Stimulated activated effector memory CD8-positive, alpha-beta T cell treated with anti-CD3 and anti-CD28 coated beads, Interleukin-12 subunit alpha, Interleukin-12 subunit beta, amount 100 ng/mL, for 72 hours (primary cell): ENCODE measurements around the gene HMCN1.

Source experiments
- ATAC-seq: fragments of 150-1000 bp; cut with Tn5 transposase; 2 replicates; pipeline ENCODE4 v1.10.0; 2021
- DNase-seq, 2 donors: peaks; one replicate each; pipeline ENCODE4 v3.0.0; 2021 to 2022; ENCODE audit warnings: low spot score in 2 of 2
- H3K27ac Mint-ChIP-seq: one replicate; pipeline ENCODE4 v1.8.0; 2022; ENCODE audit warnings: mild to moderate bottlenecking, mixed read lengths
- H3K36me3 Mint-ChIP-seq: one replicate; pipeline ENCODE4 v1.8.0; 2022; ENCODE audit warnings: mild to moderate bottlenecking, mixed read lengths
- H3K4me1 Mint-ChIP-seq: one replicate; pipeline ENCODE4 v1.8.0; 2022; ENCODE audit warnings: mixed read lengths
- H3K4me3 Mint-ChIP-seq: one replicate; pipeline ENCODE4 v1.8.0; 2022; ENCODE audit warnings: mild to moderate bottlenecking, mixed read lengths
- H3K9me3 Mint-ChIP-seq: one replicate; pipeline ENCODE4 v1.8.0; 2022; ENCODE audit warnings: mixed read lengths

The HMCN1 gene

DNA sequence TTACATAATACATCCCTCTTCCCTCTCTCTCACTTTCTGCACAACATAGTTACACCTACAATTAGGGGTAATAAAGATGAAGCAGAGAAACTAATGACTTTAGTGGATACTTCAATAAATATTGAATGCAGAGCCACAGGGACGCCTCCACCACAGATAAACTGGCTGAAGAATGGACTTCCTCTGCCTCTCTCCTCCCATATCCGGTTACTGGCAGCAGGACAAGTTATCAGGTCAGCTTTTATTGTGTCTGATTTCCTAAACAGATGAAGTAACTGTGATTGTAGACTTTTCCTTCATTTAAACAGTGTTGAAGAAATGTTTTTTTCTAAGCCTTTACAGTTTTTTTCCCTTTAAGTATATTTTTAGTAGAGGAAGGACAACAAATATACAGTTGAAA, 359.2 kb downstream of the HMCN1 start:
- Mint-ChIP-seq H3K4me3 (no peak overlapping the region), H3K4me1 (no peaks in the 10 kb centered on the region), H3K36me3 (no peaks in the 10 kb centered on the region), H3K27ac (no peak overlapping the region), H3K9me3 (no peaks in the 10 kb centered on the region)
- no peak for DNase-seq
- ATAC-seq = no peak

DNA sequence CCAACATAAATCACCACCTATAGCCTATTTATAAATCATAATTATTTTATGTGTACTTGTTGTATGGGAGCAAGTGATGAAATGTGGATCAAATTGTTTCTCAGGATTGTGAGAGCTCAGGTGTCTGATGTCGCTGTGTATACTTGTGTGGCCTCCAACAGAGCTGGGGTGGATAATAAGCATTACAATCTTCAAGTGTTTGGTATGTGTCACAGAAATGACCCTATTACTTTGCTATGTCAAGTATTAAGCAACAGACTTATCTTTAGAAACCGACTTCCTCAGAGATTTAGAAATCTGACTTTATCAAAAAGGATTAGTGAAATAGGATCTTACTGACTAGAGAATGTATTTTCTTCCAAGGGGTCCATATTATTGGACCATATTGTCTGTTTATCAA, 360.0 kb downstream of the HMCN1 start:
- Mint-ChIP-seq H3K4me1 (no peaks in the 10 kb centered on the region), H3K4me3 (no peak overlapping the region), H3K36me3 (no peaks in the 10 kb centered on the region), H3K9me3 (no peaks in the 10 kb centered on the region), H3K27ac (no peak overlapping the region)
- DNase-seq (no peak), ATAC-seq (no peak)

- Mint-ChIP-seq H3K9me3 (no peaks in the 10 kb centered on the region), H3K4me1 (no peaks in the 10 kb centered on the region), H3K36me3 (no peaks in the 10 kb centered on the region), H3K27ac (no peak overlapping the region), H3K4me3 (no peak overlapping the region)
- ATAC-seq = no peak
- DNase-seq = no peak
Observed at GRCh38 chr1:186099336-186100104, 365.3 kb downstream of the HMCN1 start.

DNA sequence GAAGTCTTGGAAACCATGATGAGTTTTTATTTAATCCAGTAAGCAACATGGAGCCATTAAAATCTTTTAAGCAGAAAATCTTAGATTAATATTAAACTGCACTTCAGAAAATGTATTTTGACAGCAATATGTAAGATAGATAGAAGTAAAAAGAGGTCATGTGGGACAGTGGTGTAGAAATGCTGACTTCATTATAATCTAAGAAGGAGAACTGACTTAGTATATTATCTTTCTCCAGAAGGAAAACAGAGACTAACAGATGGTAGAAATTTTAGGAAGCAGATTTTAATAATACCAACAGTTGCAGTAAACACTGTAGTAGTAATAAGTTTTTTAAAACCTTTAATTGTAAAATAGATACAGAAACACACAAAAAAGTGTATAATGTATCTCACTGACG, 367.9 kb downstream of the HMCN1 start:
- Mint-ChIP-seq H3K36me3 (no peaks in the 10 kb centered on the region), H3K4me1 (no peaks in the 10 kb centered on the region), H3K4me3 (no peak overlapping the region), H3K9me3 (no peaks in the 10 kb centered on the region), H3K27ac (no peak overlapping the region)
- no peak for DNase-seq
- ATAC-seq = no peak

DNA sequence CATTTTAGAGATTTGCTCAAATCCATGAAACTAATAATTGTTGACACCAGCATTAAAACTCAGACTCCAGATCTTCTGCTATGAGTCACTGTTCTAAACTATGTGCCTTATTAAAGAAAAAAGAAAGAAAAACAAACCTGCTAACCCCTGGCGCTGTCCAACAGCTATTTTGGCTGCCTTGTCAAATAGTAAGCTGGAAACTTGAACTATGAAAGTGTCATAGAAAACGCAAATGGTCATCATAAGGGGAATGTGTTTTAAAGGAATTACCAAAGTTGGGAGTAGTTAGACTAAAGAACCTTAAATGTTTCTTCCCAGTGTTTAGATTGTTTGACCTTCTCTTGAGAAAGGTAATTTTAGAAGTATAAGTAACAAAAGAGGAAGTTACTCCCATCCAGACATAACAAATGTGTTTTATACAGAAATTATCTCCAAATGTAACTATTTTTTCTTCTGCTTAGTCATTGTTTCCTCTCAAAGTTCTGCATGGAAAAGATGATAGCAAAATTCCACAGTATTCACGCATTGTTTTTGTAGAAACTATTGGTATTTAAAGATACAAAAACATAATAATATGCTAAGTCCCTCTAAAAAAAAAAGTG, 368.5 kb downstream of the HMCN1 start:
- no peaks in the 10 kb centered on the region for H3K36me3 Mint-ChIP-seq
- H3K9me3 Mint-ChIP-seq = no peaks in the 10 kb centered on the region
- H3K27ac Mint-ChIP-seq = no peak overlapping the region
- no peak for ATAC-seq
- no peak for DNase-seq
- no peaks in the 10 kb centered on the region for H3K4me1 Mint-ChIP-seq
- H3K4me3 Mint-ChIP-seq = no peak overlapping the region

GRCh38 chr1:186104459-186104858, 370.3 kb downstream of the HMCN1 start:
- H3K4me3 Mint-ChIP-seq = no peak overlapping the region
- H3K9me3 Mint-ChIP-seq = peaks cover 3% of the 10 kb centered on the region
- no peaks in the 10 kb centered on the region for H3K4me1 Mint-ChIP-seq

GRCh38 chr1:186112280-186112679, 378.1 kb downstream of the HMCN1 start:
- ATAC-seq = no peak
- Mint-ChIP-seq H3K36me3 (no peaks in the 10 kb centered on the region), H3K4me3 (no peak overlapping the region), H3K4me1 (no peaks in the 10 kb centered on the region), H3K9me3 (peaks cover 7% of the 10 kb centered on the region), H3K27ac (no peak overlapping the region)
- DNase-seq = no peak

More at GRCh38 chr1:186104459-186104858, 370.3 kb downstream of the HMCN1 start:
- no peak overlapping the region for H3K27ac Mint-ChIP-seq
- DNase-seq = no peak
- no peak for ATAC-seq
- H3K36me3 Mint-ChIP-seq = no peaks in the 10 kb centered on the region

DNA sequence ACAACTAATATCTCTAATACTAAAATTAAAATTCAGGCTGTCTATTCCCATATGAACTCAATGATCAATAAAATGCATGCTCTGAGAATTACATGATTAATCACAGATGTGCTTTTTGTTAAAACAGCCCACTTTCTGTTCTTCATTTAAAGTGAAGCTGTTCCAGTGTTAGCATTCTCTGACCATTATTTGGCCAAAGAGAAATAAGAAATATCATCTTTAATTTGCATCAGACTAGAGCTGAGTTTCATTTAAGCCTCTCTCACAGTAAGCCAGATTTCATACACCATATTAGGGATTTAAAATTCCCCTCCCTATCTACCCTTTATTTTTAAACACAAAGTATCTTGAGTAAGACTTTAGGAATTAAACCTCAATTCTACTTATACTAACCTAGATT, 379.3 kb downstream of the HMCN1 start:
- H3K36me3 Mint-ChIP-seq = no peaks in the 10 kb centered on the region
- ATAC-seq = no peak
- H3K4me3 Mint-ChIP-seq = no peak overlapping the region
- no peak for DNase-seq
- peaks cover 7% of the 10 kb centered on the region for H3K9me3 Mint-ChIP-seq
- H3K4me1 Mint-ChIP-seq = no peaks in the 10 kb centered on the region
- no peak overlapping the region for H3K27ac Mint-ChIP-seq

- H3K9me3 Mint-ChIP-seq = peaks cover 4% of the 10 kb centered on the region
- no peak overlapping the region for H3K4me3 Mint-ChIP-seq
- DNase-seq = no peak
- H3K27ac Mint-ChIP-seq = no peak overlapping the region
- H3K36me3 Mint-ChIP-seq = no peaks in the 10 kb centered on the region
- H3K4me1 Mint-ChIP-seq = no peaks in the 10 kb centered on the region
- no peak for ATAC-seq
Observed at GRCh38 chr1:186118724-186119123, 384.5 kb downstream of the HMCN1 start.

- Mint-ChIP-seq H3K9me3 (peaks cover 8% of the 10 kb centered on the region), H3K36me3 (no peaks in the 10 kb centered on the region), H3K4me1 (no peaks in the 10 kb centered on the region), H3K27ac (no peak overlapping the region), H3K4me3 (no peak overlapping the region)
- DNase-seq (no peak), ATAC-seq (no peak)
Observed at GRCh38 chr1:186122837-186123236, 388.6 kb downstream of the HMCN1 start.

GRCh38 chr1:186125035-186125434, 390.8 kb downstream of the HMCN1 start:
- Mint-ChIP-seq H3K4me3 (no peak overlapping the region), H3K4me1 (no peaks in the 10 kb centered on the region), H3K9me3 (peaks cover 8% of the 10 kb centered on the region), H3K36me3 (no peaks in the 10 kb centered on the region), H3K27ac (no peak overlapping the region)
- ATAC-seq (no peak), DNase-seq (no peak)

GRCh38 chr1:186125511-186125910, 391.3 kb downstream of the HMCN1 start:
- no peak overlapping the region for H3K27ac Mint-ChIP-seq
- DNase-seq (no peak), ATAC-seq (no peak)
- H3K9me3 Mint-ChIP-seq = peaks cover 8% of the 10 kb centered on the region
- H3K4me3 Mint-ChIP-seq = no peak overlapping the region
- H3K4me1 Mint-ChIP-seq = no peaks in the 10 kb centered on the region
- no peaks in the 10 kb centered on the region for H3K36me3 Mint-ChIP-seq

DNA sequence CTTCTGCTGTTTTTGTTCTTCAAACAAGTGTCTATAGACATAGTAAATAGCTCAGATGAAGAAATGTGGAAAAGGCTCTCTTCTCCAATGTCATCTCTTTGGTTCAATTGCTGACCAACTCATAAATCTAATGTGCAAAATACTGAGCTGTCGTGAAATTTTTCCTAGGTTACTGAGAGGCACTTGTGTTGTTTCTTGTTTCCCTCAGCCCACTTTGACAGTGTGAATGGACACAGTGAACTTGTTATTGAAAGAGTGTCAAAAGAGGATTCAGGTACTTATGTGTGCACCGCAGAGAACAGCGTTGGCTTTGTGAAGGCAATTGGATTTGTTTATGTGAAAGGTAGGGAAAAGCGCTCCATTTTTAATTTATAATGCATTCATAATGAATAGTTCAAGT, 395.6 kb downstream of the HMCN1 start:
- H3K4me1 Mint-ChIP-seq = no peaks in the 10 kb centered on the region
- no peak overlapping the region for H3K27ac Mint-ChIP-seq
- H3K9me3 Mint-ChIP-seq = peaks cover 4% of the 10 kb centered on the region
- no peak overlapping the region for H3K4me3 Mint-ChIP-seq
- DNase-seq (no peak), ATAC-seq (no peak)
- H3K36me3 Mint-ChIP-seq = no peaks in the 10 kb centered on the region

GRCh38 chr1:186139115-186139514, 404.9 kb downstream of the HMCN1 start:
- no peaks in the 10 kb centered on the region for H3K36me3 Mint-ChIP-seq
- ATAC-seq = no peak

DNA sequence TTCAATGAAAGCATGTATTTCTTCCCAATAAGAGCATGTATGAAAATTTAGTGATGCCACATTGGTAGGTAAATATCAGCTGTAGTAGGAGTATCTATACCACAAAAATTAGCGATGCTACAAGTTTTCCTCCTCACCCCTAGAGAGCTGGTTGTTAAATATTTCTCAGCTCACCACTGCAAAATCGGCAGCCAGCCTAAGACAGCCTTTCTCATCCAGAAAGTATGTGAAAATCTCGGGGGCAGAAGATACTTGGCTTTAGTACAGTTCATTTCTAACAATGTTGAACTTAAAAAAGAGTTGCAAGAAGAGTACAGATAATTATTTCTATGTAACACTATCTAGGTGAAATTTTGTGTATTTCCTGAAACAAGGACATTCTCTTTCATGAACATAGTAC, 405.5 kb downstream of the HMCN1 start:
- Mint-ChIP-seq H3K27ac (no peak overlapping the region), H3K4me3 (no peak overlapping the region), H3K36me3 (no peaks in the 10 kb centered on the region), H3K4me1 (no peaks in the 10 kb centered on the region), H3K9me3 (no peaks in the 10 kb centered on the region)
- DNase-seq = no peak
- no peak for ATAC-seq

More at GRCh38 chr1:186139115-186139514, 404.9 kb downstream of the HMCN1 start:
- H3K4me1 Mint-ChIP-seq = no peaks in the 10 kb centered on the region
- no peak for DNase-seq
- no peak overlapping the region for H3K27ac Mint-ChIP-seq
- H3K4me3 Mint-ChIP-seq = no peak overlapping the region
- no peaks in the 10 kb centered on the region for H3K9me3 Mint-ChIP-seq

DNA sequence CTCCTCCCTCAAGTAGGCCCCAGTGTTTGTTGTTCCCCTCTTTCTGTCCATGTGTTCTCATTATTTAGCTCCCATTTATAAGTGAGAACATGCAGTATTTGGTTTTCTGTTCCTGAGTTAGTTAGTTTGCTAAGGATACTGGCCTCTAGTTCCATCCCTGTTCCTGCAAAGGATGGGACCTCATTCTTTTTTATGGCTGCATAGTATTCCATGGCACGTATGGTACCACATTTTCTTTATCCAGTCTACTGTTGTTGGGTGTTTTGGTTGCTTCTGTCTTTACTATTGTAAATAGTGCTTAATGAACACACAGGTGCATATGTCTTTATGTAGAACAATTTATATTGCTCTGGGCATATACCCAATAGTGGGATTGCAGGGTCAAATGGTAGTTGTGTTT, 408.0 kb downstream of the HMCN1 start:
- H3K36me3 Mint-ChIP-seq = no peaks in the 10 kb centered on the region
- H3K27ac Mint-ChIP-seq = no peak overlapping the region

More for the DNA sequence above, 408.0 kb downstream of the HMCN1 start:
- no peak overlapping the region for H3K4me3 Mint-ChIP-seq
- H3K4me1 Mint-ChIP-seq = no peaks in the 10 kb centered on the region
- no peak for ATAC-seq
- no peak for DNase-seq
- H3K9me3 Mint-ChIP-seq = no peaks in the 10 kb centered on the region
